ENCODE results near the gene ADI1.

Gene ADI1

GRCh38 chr2:3483986-3484960, 35.1 kb downstream of the ADI1 start:
- DNase-seq (ENCODE audit: low read depth, low spot score), result no peak
- no peak overlapping the region for H3K4me3 ChIP-seq (ENCODE audit: low read length)

GRCh38 chr2:3483227-3483985, 35.9 kb downstream of the ADI1 start:
- DNase-seq (ENCODE audit: low read depth, low spot score), result no peak
- H3K4me3 ChIP-seq (ENCODE audit: low read length), result no peak overlapping the region

- no peak for DNase-seq (ENCODE audit: low read depth, low spot score)
Observed at GRCh38 chr2:3482363-3482821, 36.9 kb downstream of the ADI1 start.

GRCh38 chr2:3481736-3482362, 37.5 kb downstream of the ADI1 start:
- DNase-seq (ENCODE audit: low read depth, low spot score), result peak; percentile 86
- no peak overlapping the region for H3K4me3 ChIP-seq (ENCODE audit: low read length)

More at GRCh38 chr2:3482363-3482821, 36.9 kb downstream of the ADI1 start:
- H3K4me3 ChIP-seq (ENCODE audit: low read length), result no peak overlapping the region

GRCh38 chr2:3481011-3481400, 38.3 kb downstream of the ADI1 start:
- H3K4me3 ChIP-seq (ENCODE audit: low read length), result no peak overlapping the region
- no peak for DNase-seq (ENCODE audit: low read depth, low spot score)

- no peak overlapping the region for H3K4me3 ChIP-seq (ENCODE audit: low read length)
- DNase-seq (ENCODE audit: low read depth, low spot score), result peak; percentile 67
Observed at GRCh38 chr2:3480352-3481010, 38.9 kb downstream of the ADI1 start.

GRCh38 chr2:3479430-3480320, 39.7 kb downstream of the ADI1 start:
- peak; percentile 46 for DNase-seq (ENCODE audit: low read depth, low spot score)
- H3K4me3 ChIP-seq (ENCODE audit: low read length), result no peak overlapping the region

- no peak for DNase-seq (ENCODE audit: low read depth, low spot score)
- no peak overlapping the region for H3K4me3 ChIP-seq (ENCODE audit: low read length)
Observed at GRCh38 chr2:3478846-3479385, 40.4 kb downstream of the ADI1 start.

GRCh38 chr2:3476985-3477327, 42.4 kb downstream of the ADI1 start:
- DNase-seq (ENCODE audit: low read depth, low spot score), result no peak
- no peak overlapping the region for H3K4me3 ChIP-seq (ENCODE audit: low read length)

- no peak overlapping the region for H3K4me3 ChIP-seq (ENCODE audit: low read length)
- no peak for DNase-seq (ENCODE audit: low read depth, low spot score)
Observed at GRCh38 chr2:3476321-3476984, 42.9 kb downstream of the ADI1 start.

GRCh38 chr2:3475771-3476170, 43.6 kb downstream of the ADI1 start:
- H3K4me3 ChIP-seq (ENCODE audit: low read length), result no peak overlapping the region
- no peak for DNase-seq (ENCODE audit: low read depth, low spot score)

GRCh38 chr2:3472966-3473365, 46.4 kb downstream of the ADI1 start:
- no peak for DNase-seq (ENCODE audit: low read depth, low spot score)
- H3K4me3 ChIP-seq (ENCODE audit: low read length), result no peak overlapping the region

GRCh38 chr2:3472296-3472695, 47.0 kb downstream of the ADI1 start:
- no peak for DNase-seq (ENCODE audit: low read depth, low spot score)
- H3K4me3 ChIP-seq (ENCODE audit: low read length), result no peak overlapping the region

- H3K4me3 ChIP-seq (ENCODE audit: low read length), result no peak overlapping the region
- DNase-seq (ENCODE audit: low read depth, low spot score), result no peak
Observed at GRCh38 chr2:3470856-3471737, 48.2 kb downstream of the ADI1 start.

GRCh38 chr2:3470166-3470651, 49.1 kb downstream of the ADI1 start:
- no peak overlapping the region for H3K4me3 ChIP-seq (ENCODE audit: low read length)
- no peak for DNase-seq (ENCODE audit: low read depth, low spot score)

- DNase-seq (ENCODE audit: low read depth, low spot score), result no peak
- H3K4me3 ChIP-seq (ENCODE audit: low read length), result no peak overlapping the region
Observed at GRCh38 chr2:3469486-3469885, 49.8 kb downstream of the ADI1 start.
